ENCODE data around the gene CCBE1.
"Not testable (repeated sequence)": the region's sequence is repeated elsewhere in the genome, so short reads cannot be mapped to it uniquely, and the experiment has no call there.

Gene CCBE1

GRCh38 chr18:59516356-59517155 is 180.7 kb downstream of the CCBE1 start:
- Histone ChIP-seq H3K27ac (ENCODE audit: insufficient read depth, low read length, poor library complexity, severe bottlenecking) (no peak overlapping the region), H3K4me1 (ENCODE audit: control insufficient read depth, insufficient read depth, low read length, poor library complexity, severe bottlenecking) (no peaks in the 10 kb centered on the region), H3K36me3 (ENCODE audit: control insufficient read depth, insufficient read depth, low read length) (no peaks in the 10 kb centered on the region), H3K9me3 (ENCODE audit: control insufficient read depth, low read length) (no peaks in the 10 kb centered on the region), H3K27me3 (replicated peaks; ENCODE audit: control insufficient read depth, insufficient read depth, low read length, poor library complexity, severe bottlenecking) (no peaks in the 10 kb centered on the region), H3K4me3 (ENCODE audit: insufficient read depth, low read depth, low read length, poor library complexity, severe bottlenecking) (no peak overlapping the region)
- no peak for DNase-seq

- not testable (repeated sequence) for H3K4me3 ChIP-seq (ENCODE audit: insufficient read depth, low read depth, low read length, poor library complexity, severe bottlenecking); H3K27ac ChIP-seq (ENCODE audit: insufficient read depth, low read length, poor library complexity, severe bottlenecking); H3K36me3 ChIP-seq (ENCODE audit: control insufficient read depth, insufficient read depth, low read length); DNase-seq; H3K27me3 ChIP-seq (replicated peaks; ENCODE audit: control insufficient read depth, insufficient read depth, low read length, poor library complexity, severe bottlenecking); H3K4me1 ChIP-seq (ENCODE audit: control insufficient read depth, insufficient read depth, low read length, poor library complexity, severe bottlenecking); H3K9me3 ChIP-seq (ENCODE audit: control insufficient read depth, low read length)
These were observed 181.3 kb downstream of the CCBE1 start for GRCh38 chr18:59515956-59516355.

- no peak overlapping the region for H3K4me3 ChIP-seq (ENCODE audit: insufficient read depth, low read depth, low read length, poor library complexity, severe bottlenecking)
- no peak overlapping the region for H3K27ac ChIP-seq (ENCODE audit: insufficient read depth, low read length, poor library complexity, severe bottlenecking)
- no peaks in the 10 kb centered on the region for H3K9me3 ChIP-seq (ENCODE audit: control insufficient read depth, low read length)
- no peaks in the 10 kb centered on the region for H3K36me3 ChIP-seq (ENCODE audit: control insufficient read depth, insufficient read depth, low read length)
- H3K4me1 ChIP-seq (ENCODE audit: control insufficient read depth, insufficient read depth, low read length, poor library complexity, severe bottlenecking), result no peaks in the 10 kb centered on the region
- no peaks in the 10 kb centered on the region for H3K27me3 ChIP-seq (replicated peaks; ENCODE audit: control insufficient read depth, insufficient read depth, low read length, poor library complexity, severe bottlenecking)
- DNase-seq, result no peak
These were observed 182.1 kb downstream of the CCBE1 start for GRCh38 chr18:59515147-59515546.

GRCh38 chr18:59514203-59514602 is 183.0 kb downstream of the CCBE1 start:
- DNase-seq, result no peak
- H3K27me3 ChIP-seq (replicated peaks; ENCODE audit: control insufficient read depth, insufficient read depth, low read length, poor library complexity, severe bottlenecking), result no peaks in the 10 kb centered on the region
- H3K4me3 ChIP-seq (ENCODE audit: insufficient read depth, low read depth, low read length, poor library complexity, severe bottlenecking), result no peak overlapping the region
- no peaks in the 10 kb centered on the region for H3K9me3 ChIP-seq (ENCODE audit: control insufficient read depth, low read length)
- H3K36me3 ChIP-seq (ENCODE audit: control insufficient read depth, insufficient read depth, low read length), result no peaks in the 10 kb centered on the region
- H3K27ac ChIP-seq (ENCODE audit: insufficient read depth, low read length, poor library complexity, severe bottlenecking), result no peak overlapping the region
- no peaks in the 10 kb centered on the region for H3K4me1 ChIP-seq (ENCODE audit: control insufficient read depth, insufficient read depth, low read length, poor library complexity, severe bottlenecking)

- Histone ChIP-seq H3K4me1 (ENCODE audit: control insufficient read depth, insufficient read depth, low read length, poor library complexity, severe bottlenecking) (no peaks in the 10 kb centered on the region), H3K27me3 (replicated peaks; ENCODE audit: control insufficient read depth, insufficient read depth, low read length, poor library complexity, severe bottlenecking) (no peaks in the 10 kb centered on the region), H3K27ac (ENCODE audit: insufficient read depth, low read length, poor library complexity, severe bottlenecking) (no peak overlapping the region), H3K9me3 (ENCODE audit: control insufficient read depth, low read length) (no peaks in the 10 kb centered on the region), H3K36me3 (ENCODE audit: control insufficient read depth, insufficient read depth, low read length) (no peaks in the 10 kb centered on the region), H3K4me3 (ENCODE audit: insufficient read depth, low read depth, low read length, poor library complexity, severe bottlenecking) (no peak overlapping the region)
- DNase-seq, result no peak
These were observed 185.0 kb downstream of the CCBE1 start for GRCh38 chr18:59512025-59512755.

- H3K27me3 ChIP-seq (replicated peaks; ENCODE audit: control insufficient read depth, insufficient read depth, low read length, poor library complexity, severe bottlenecking), result no peaks in the 10 kb centered on the region
- H3K36me3 ChIP-seq (ENCODE audit: control insufficient read depth, insufficient read depth, low read length), result no peaks in the 10 kb centered on the region
- no peak overlapping the region for H3K4me3 ChIP-seq (ENCODE audit: insufficient read depth, low read depth, low read length, poor library complexity, severe bottlenecking)
- H3K9me3 ChIP-seq (ENCODE audit: control insufficient read depth, low read length), result no peaks in the 10 kb centered on the region
- H3K4me1 ChIP-seq (ENCODE audit: control insufficient read depth, insufficient read depth, low read length, poor library complexity, severe bottlenecking), result no peaks in the 10 kb centered on the region
- H3K27ac ChIP-seq (ENCODE audit: insufficient read depth, low read length, poor library complexity, severe bottlenecking), result no peak overlapping the region
- no peak for DNase-seq
These were observed 187.5 kb downstream of the CCBE1 start for GRCh38 chr18:59509481-59510442.

GRCh38 chr18:59505356-59505755 is 191.9 kb downstream of the CCBE1 start:
- no peaks in the 10 kb centered on the region for H3K9me3 ChIP-seq (ENCODE audit: control insufficient read depth, low read length)
- H3K4me1 ChIP-seq (ENCODE audit: control insufficient read depth, insufficient read depth, low read length, poor library complexity, severe bottlenecking), result no peaks in the 10 kb centered on the region
- DNase-seq, result no peak
- no peak overlapping the region for H3K27ac ChIP-seq (ENCODE audit: insufficient read depth, low read length, poor library complexity, severe bottlenecking)
- no peaks in the 10 kb centered on the region for H3K27me3 ChIP-seq (replicated peaks; ENCODE audit: control insufficient read depth, insufficient read depth, low read length, poor library complexity, severe bottlenecking)
- H3K36me3 ChIP-seq (ENCODE audit: control insufficient read depth, insufficient read depth, low read length), result no peaks in the 10 kb centered on the region
- no peak overlapping the region for H3K4me3 ChIP-seq (ENCODE audit: insufficient read depth, low read depth, low read length, poor library complexity, severe bottlenecking)

- Histone ChIP-seq H3K4me1 (ENCODE audit: control insufficient read depth, insufficient read depth, low read length, poor library complexity, severe bottlenecking) (no peaks in the 10 kb centered on the region), H3K4me3 (ENCODE audit: insufficient read depth, low read depth, low read length, poor library complexity, severe bottlenecking) (no peak overlapping the region), H3K27ac (ENCODE audit: insufficient read depth, low read length, poor library complexity, severe bottlenecking) (no peak overlapping the region), H3K27me3 (replicated peaks; ENCODE audit: control insufficient read depth, insufficient read depth, low read length, poor library complexity, severe bottlenecking) (no peaks in the 10 kb centered on the region), H3K9me3 (ENCODE audit: control insufficient read depth, low read length) (no peaks in the 10 kb centered on the region), H3K36me3 (ENCODE audit: control insufficient read depth, insufficient read depth, low read length) (no peaks in the 10 kb centered on the region)
- no peak for DNase-seq
These were observed 194.7 kb downstream of the CCBE1 start for GRCh38 chr18:59502274-59503175.

- no peaks in the 10 kb centered on the region for H3K9me3 ChIP-seq (ENCODE audit: control insufficient read depth, low read length)
- no peak overlapping the region for H3K27ac ChIP-seq (ENCODE audit: insufficient read depth, low read length, poor library complexity, severe bottlenecking)
- H3K4me1 ChIP-seq (ENCODE audit: control insufficient read depth, insufficient read depth, low read length, poor library complexity, severe bottlenecking), result no peaks in the 10 kb centered on the region
- H3K4me3 ChIP-seq (ENCODE audit: insufficient read depth, low read depth, low read length, poor library complexity, severe bottlenecking), result no peak overlapping the region
- no peaks in the 10 kb centered on the region for H3K27me3 ChIP-seq (replicated peaks; ENCODE audit: control insufficient read depth, insufficient read depth, low read length, poor library complexity, severe bottlenecking)
- no peak for DNase-seq
- H3K36me3 ChIP-seq (ENCODE audit: control insufficient read depth, insufficient read depth, low read length), result no peaks in the 10 kb centered on the region
These were observed 195.3 kb downstream of the CCBE1 start for GRCh38 chr18:59501920-59502273.
